ENCODE data around the gene CNTNAP1. TPM values are rescaled to one million over a fixed set of nuclear protein-coding genes. Genes with fewer than 3 reads are reported as not detected.
A peak's percentile ranks its signal among the peaks of the same experiment; 100 is the strongest.

CNTNAP1 gene
- total and polyA plus RNA-seq, 9 of the 15 experiments (the other 6 are each of a cell fraction or from before 2014, with no cell fraction given) = 0.10 to 1.8 (median 0.62) TPM

- TF ChIP-seq ZKSCAN8 (CRISPR knock-in tag; IDR thresholded peaks at IDR 0.05) (peak; percentile 36; the same call in 1 of the 2 replicates), PTRF (tag; IDR thresholded peaks at IDR 0.05) (no peak), SUPT5H (IDR thresholded peaks at IDR 0.05) (no peak), SP1 (CRISPR knock-in tag; IDR thresholded peaks at IDR 0.05) (peak; percentile 65), ASH1L (IDR thresholded peaks at IDR 0.05; ENCODE audit: borderline replicate concordance, low read depth, partially characterized antibody) (peak; percentile 75), RAD51 (IDR thresholded peaks at IDR 0.05; ENCODE audit: borderline replicate concordance, low read depth) (peak; percentile 90), MAFG (tag; conservative IDR thresholded peaks at IDR 0.05) (no peak), KHSRP (IDR thresholded peaks at IDR 0.05) (peak; percentile 90), EP400 (IDR thresholded peaks at IDR 0.05) (peak; percentile 61), CREB1 (IDR thresholded peaks at IDR 0.05) (peak; percentile 90), CREB1 (CRISPR knock-in tag; IDR thresholded peaks at IDR 0.05) (peak; percentile 83), FOXK2 (conservative IDR thresholded peaks at IDR 0.05 in 1 of 2, IDR thresholded peaks at IDR 0.05 in 1 of 2; ENCODE audit: low read depth in 2 of 2) (peak; percentile 66 to 86; a peak in 3 of 4 replicates), ID3 (CRISPR knock-in tag; IDR thresholded peaks at IDR 0.05) (no peak), ID3 (tag; IDR thresholded peaks at IDR 0.05) (no peak), MBD2 (IDR thresholded peaks at IDR 0.05; ENCODE audit: borderline replicate concordance, low read depth) (peak; percentile 90), NBN (IDR thresholded peaks at IDR 0.05; ENCODE audit: low read depth) (peak; percentile 97), FOXM1 (IDR thresholded peaks at IDR 0.05; ENCODE audit: low read depth) (peak; percentile 41; the same call in 1 of the 2 replicates), FOXM1 (CRISPR knock-in tag; IDR thresholded peaks at IDR 0.05; ENCODE audit: low read depth) (no peak), CC2D1A (IDR thresholded peaks at IDR 0.05) (0 out of 2 replicates have a peak, but pooled peaks have one; percentile 27), DMBX1 (CRISPR knock-in tag; IDR thresholded peaks at IDR 0.05; ENCODE audit: borderline replicate concordance) (0 out of 2 replicates have a peak, but pooled peaks have one; percentile 31), CEBPB (tag; IDR thresholded peaks at IDR 0.05) (peak; percentile 95)
- TF ChIP-seq, protein P1, sequence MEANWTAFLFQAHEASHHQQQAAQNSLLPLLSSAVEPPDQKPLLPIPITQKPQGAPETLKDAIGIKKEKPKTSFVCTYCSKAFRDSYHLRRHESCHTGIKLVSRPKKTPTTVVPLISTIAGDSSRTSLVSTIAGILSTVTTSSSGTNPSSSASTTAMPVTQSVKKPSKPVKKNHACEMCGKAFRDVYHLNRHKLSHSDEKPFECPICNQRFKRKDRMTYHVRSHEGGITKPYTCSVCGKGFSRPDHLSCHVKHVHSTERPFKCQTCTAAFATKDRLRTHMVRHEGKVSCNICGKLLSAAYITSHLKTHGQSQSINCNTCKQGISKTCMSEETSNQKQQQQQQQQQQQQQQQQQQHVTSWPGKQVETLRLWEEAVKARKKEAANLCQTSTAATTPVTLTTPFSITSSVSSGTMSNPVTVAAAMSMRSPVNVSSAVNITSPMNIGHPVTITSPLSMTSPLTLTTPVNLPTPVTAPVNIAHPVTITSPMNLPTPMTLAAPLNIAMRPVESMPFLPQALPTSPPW (CRISPR knock-in tag; IDR thresholded peaks at IDR 0.05) = peak; percentile 100
- TF ChIP-seq, protein P2, sequence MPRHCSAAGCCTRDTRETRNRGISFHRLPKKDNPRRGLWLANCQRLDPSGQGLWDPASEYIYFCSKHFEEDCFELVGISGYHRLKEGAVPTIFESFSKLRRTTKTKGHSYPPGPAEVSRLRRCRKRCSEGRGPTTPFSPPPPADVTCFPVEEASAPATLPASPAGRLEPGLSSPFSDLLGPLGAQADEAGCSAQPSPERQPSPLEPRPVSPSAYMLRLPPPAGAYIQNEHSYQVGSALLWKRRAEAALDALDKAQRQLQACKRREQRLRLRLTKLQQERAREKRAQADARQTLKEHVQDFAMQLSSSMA (CRISPR knock-in tag; IDR thresholded peaks at IDR 0.05) = no peak
- TF ChIP-seq, protein P3, sequence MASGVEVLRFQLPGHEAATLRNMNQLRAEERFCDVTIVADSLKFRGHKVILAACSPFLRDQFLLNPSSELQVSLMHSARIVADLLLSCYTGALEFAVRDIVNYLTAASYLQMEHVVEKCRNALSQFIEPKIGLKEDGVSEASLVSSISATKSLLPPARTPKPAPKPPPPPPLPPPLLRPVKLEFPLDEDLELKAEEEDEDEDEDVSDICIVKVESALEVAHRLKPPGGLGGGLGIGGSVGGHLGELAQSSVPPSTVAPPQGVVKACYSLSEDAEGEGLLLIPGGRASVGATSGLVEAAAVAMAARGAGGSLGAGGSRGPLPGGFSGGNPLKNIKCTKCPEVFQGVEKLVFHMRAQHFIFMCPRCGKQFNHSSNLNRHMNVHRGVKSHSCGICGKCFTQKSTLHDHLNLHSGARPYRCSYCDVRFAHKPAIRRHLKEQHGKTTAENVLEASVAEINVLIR (CRISPR knock-in tag; IDR thresholded peaks at IDR 0.05) = peak; percentile 87
- TF ChIP-seq, protein P4, sequence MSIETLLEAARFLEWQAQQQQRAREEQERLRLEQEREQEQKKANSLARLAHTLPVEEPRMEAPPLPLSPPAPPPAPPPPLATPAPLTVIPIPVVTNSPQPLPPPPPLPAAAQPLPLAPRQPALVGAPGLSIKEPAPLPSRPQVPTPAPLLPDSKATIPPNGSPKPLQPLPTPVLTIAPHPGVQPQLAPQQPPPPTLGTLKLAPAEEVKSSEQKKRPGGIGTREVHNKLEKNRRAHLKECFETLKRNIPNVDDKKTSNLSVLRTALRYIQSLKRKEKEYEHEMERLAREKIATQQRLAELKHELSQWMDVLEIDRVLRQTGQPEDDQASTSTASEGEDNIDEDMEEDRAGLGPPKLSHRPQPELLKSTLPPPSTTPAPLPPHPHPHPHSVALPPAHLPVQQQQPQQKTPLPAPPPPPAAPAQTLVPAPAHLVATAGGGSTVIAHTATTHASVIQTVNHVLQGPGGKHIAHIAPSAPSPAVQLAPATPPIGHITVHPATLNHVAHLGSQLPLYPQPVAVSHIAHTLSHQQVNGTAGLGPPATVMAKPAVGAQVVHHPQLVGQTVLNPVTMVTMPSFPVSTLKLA (conservative IDR thresholded peaks at IDR 0.05) = peak; percentile 57 to 75
Observed at GRCh38 chr17:42677012-42677857, 5.1 kb upstream of the CNTNAP1 start (continued).

All from K562 (cell line).